Osteoblast (primary cell): ENCODE data around the gene PTPRT. TPM values are rescaled to one million over a fixed set of nuclear protein-coding genes. Genes with fewer than 3 reads are reported as not detected.

Source experiments
- DNase-seq: peaks from one replicate; pipeline ENCODE4 v3.0.0; 2011; ENCODE audit warnings: low spot score, mixed read lengths; ENCODE audit not compliant: insufficient read length; ENCODE audit errors: missing footprints
- H2AFZ ChIP-seq: 2 replicates; pipeline ENCODE4 v1.6.0; 2011; ENCODE audit warnings: mild to moderate bottlenecking, low read length
- H3K27ac ChIP-seq: 2 replicates; pipeline ENCODE4 v1.5.1; 2011; ENCODE audit warnings: mild to moderate bottlenecking, low read depth, low read length, moderate library complexity
- H3K27me3 ChIP-seq: 2 replicates; pipeline ENCODE4 v1.6.0; 2012; ENCODE audit warnings: mild to moderate bottlenecking, control low read depth, inconsistent platforms, low read length, moderate library complexity; ENCODE audit not compliant: insufficient read depth
- H3K36me3 ChIP-seq: 2 replicates; pipeline ENCODE4 v1.5.1; 2011; ENCODE audit warnings: mild to moderate bottlenecking, low read length, control low read depth, moderate library complexity; ENCODE audit not compliant: insufficient read depth
- H3K4me1 ChIP-seq: 2 replicates; pipeline ENCODE4 v1.5.1; 2011; ENCODE audit warnings: mild to moderate bottlenecking, low read length, control low read depth, moderate library complexity; ENCODE audit not compliant: insufficient read depth
- H3K4me2 ChIP-seq: 2 replicates; pipeline ENCODE4 v1.6.0; 2011; ENCODE audit warnings: mild to moderate bottlenecking, low read length; ENCODE audit not compliant: insufficient read depth
- H3K4me3 ChIP-seq: fragments of 200-600 bp; sonication (generic); 3 replicates; pipeline ENCODE4 v1.5.1; 2012; ENCODE audit warnings: mild to moderate bottlenecking, low read length, inconsistent platforms; ENCODE audit not compliant: insufficient read depth
- H3K79me2 ChIP-seq: 2 replicates; pipeline ENCODE4 v1.6.0; 2012; ENCODE audit warnings: mild to moderate bottlenecking, low read length, control low read depth, inconsistent platforms; ENCODE audit not compliant: insufficient read depth
- H3K9me3 ChIP-seq: 2 replicates; pipeline ENCODE4 v1.5.1; 2011; ENCODE audit warnings: low read depth, low read length, control low read depth
- H4K20me1 ChIP-seq: 2 replicates; pipeline ENCODE4 v1.6.0; 2012; ENCODE audit warnings: mild to moderate bottlenecking, low read length, control low read depth; ENCODE audit not compliant: insufficient read depth
- CTCF ChIP-seq: IDR thresholded peaks from 2 replicates; pipeline ENCODE4 v1.5.1; 2011; ENCODE audit warnings: mild to moderate bottlenecking, low read depth, low read length, moderate library complexity; ENCODE audit errors: extremely low read depth
- total RNA-seq: library from RNA; depleted of rRNA; stranded (reverse); fragments of >200 nt; gene quantifications from 2 replicates; pipeline ENCODE4 v1.2.3, GENCODE V29; 2012

PTPRT gene
- total RNA-seq, 1 donor, result not detected

- H3K27me3 ChIP-seq, result no peaks in the 10 kb centered on the region
- no peaks in the 10 kb centered on the region for H4K20me1 ChIP-seq
- TF ChIP-seq CTCF, result no peak
- H3K4me3 ChIP-seq, result no peak overlapping the region
- no peaks in the 10 kb centered on the region for H3K36me3 ChIP-seq
- no peaks in the 10 kb centered on the region for H3K79me2 ChIP-seq
- DNase-seq, result peak; percentile 8
- no peak overlapping the region for H3K27ac ChIP-seq
- H2AFZ ChIP-seq, result no peak overlapping the region
- no peaks in the 10 kb centered on the region for H3K4me1 ChIP-seq
- H3K9me3 ChIP-seq, result peaks cover 4% of the 10 kb centered on the region
- H3K4me2 ChIP-seq, result no peak overlapping the region
Measured at GRCh38 chr20:42968746-42969145, 221.0 kb downstream of the PTPRT start.

- no peak overlapping the region for H3K4me2 ChIP-seq
- H3K9me3 ChIP-seq, result no peaks in the 10 kb centered on the region
- no peak for DNase-seq
- no peaks in the 10 kb centered on the region for H3K27me3 ChIP-seq
- no peak overlapping the region for H2AFZ ChIP-seq
- H3K27ac ChIP-seq, result no peak overlapping the region
- H3K4me1 ChIP-seq, result no peaks in the 10 kb centered on the region
- no peak overlapping the region for H3K4me3 ChIP-seq
- H4K20me1 ChIP-seq, result no peaks in the 10 kb centered on the region
- no peak for TF ChIP-seq CTCF
- no peaks in the 10 kb centered on the region for H3K36me3 ChIP-seq
- H3K79me2 ChIP-seq, result no peaks in the 10 kb centered on the region
Measured at GRCh38 chr20:42963796-42964195, 225.9 kb downstream of the PTPRT start.

GRCh38 chr20:42961771-42962170 lies 227.9 kb downstream of the PTPRT start:
- TF ChIP-seq CTCF, result no peak

GRCh38 chr20:42959996-42960395 lies 229.7 kb downstream of the PTPRT start:
- no peaks in the 10 kb centered on the region for H3K4me1 ChIP-seq
- no peak overlapping the region for H3K27ac ChIP-seq
- H3K4me3 ChIP-seq, result no peak overlapping the region

More at GRCh38 chr20:42961771-42962170, 227.9 kb downstream of the PTPRT start:
- Histone ChIP-seq H3K4me3 (no peak overlapping the region), H3K79me2 (no peaks in the 10 kb centered on the region), H4K20me1 (no peaks in the 10 kb centered on the region), H3K27ac (no peak overlapping the region), H3K4me1 (no peaks in the 10 kb centered on the region), H3K4me2 (no peak overlapping the region), H2AFZ (no peak overlapping the region), H3K36me3 (no peaks in the 10 kb centered on the region), H3K27me3 (no peaks in the 10 kb centered on the region), H3K9me3 (no peaks in the 10 kb centered on the region)
- DNase-seq, result no peak

More at GRCh38 chr20:42959996-42960395, 229.7 kb downstream of the PTPRT start:
- Histone ChIP-seq H2AFZ (no peak overlapping the region), H3K79me2 (no peaks in the 10 kb centered on the region), H3K9me3 (no peaks in the 10 kb centered on the region), H3K36me3 (no peaks in the 10 kb centered on the region), H3K4me2 (no peak overlapping the region), H3K27me3 (no peaks in the 10 kb centered on the region), H4K20me1 (no peaks in the 10 kb centered on the region)
- no peak for TF ChIP-seq CTCF
- DNase-seq, result no peak
